ENCODE data around the gene RAB7B.

- TF ChIP-seq, protein P1, sequence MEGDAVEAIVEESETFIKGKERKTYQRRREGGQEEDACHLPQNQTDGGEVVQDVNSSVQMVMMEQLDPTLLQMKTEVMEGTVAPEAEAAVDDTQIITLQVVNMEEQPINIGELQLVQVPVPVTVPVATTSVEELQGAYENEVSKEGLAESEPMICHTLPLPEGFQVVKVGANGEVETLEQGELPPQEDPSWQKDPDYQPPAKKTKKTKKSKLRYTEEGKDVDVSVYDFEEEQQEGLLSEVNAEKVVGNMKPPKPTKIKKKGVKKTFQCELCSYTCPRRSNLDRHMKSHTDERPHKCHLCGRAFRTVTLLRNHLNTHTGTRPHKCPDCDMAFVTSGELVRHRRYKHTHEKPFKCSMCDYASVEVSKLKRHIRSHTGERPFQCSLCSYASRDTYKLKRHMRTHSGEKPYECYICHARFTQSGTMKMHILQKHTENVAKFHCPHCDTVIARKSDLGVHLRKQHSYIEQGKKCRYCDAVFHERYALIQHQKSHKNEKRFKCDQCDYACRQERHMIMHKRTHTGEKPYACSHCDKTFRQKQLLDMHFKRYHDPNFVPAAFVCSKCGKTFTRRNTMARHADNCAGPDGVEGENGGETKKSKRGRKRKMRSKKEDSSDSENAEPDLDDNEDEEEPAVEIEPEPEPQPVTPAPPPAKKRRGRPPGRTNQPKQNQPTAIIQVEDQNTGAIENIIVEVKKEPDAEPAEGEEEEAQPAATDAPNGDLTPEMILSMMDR (IDR thresholded peaks at IDR 0.05) = no peak
- no peak for TF ChIP-seq POLR2A (IDR thresholded peaks at IDR 0.05)
Observed at GRCh38 chr1:206020393-206021007, 17.3 kb upstream of the RAB7B start.
